Tibial nerve (tissue), 4 donors: ENCODE results near the gene LSS.

Experiments used
- CTCF ChIP-seq, 5 experiments: fragments of 200-600 bp in 3 of 5; fragments of 450-650 bp in 2 of 5; sonication (generic) in 3 of 5; IDR thresholded peaks; one replicate each; pipeline ENCODE4 v1.5.1; 2016 to 2019; ENCODE audit warnings: antibody characterized with exemption in 5 of 5, mild to moderate bottlenecking in 3 of 5, moderate library complexity in 2 of 5
- EP300 ChIP-seq, 2 donors: sonication (generic); formaldehyde crosslinking; IDR thresholded peaks; one replicate each; pipeline ENCODE4 v1.6.1; 2017; ENCODE audit warnings: antibody characterized with exemption in 2 of 2, mild to moderate bottlenecking in 1 of 2

GRCh38 chr21:46273341-46273740, 44.8 kb upstream of the LSS start:
- TF ChIP-seq EP300 (IDR thresholded peaks at IDR 0.05), result no peak
- no peak for TF ChIP-seq CTCF (IDR thresholded peaks at IDR 0.05)
